Measurements from ENCODE around the gene CCDC3.
"Not testable (repeated sequence)": the region's sequence is repeated elsewhere in the genome, so short reads cannot be mapped to it uniquely, and the experiment has no call there.

CCDC3 gene

DNA sequence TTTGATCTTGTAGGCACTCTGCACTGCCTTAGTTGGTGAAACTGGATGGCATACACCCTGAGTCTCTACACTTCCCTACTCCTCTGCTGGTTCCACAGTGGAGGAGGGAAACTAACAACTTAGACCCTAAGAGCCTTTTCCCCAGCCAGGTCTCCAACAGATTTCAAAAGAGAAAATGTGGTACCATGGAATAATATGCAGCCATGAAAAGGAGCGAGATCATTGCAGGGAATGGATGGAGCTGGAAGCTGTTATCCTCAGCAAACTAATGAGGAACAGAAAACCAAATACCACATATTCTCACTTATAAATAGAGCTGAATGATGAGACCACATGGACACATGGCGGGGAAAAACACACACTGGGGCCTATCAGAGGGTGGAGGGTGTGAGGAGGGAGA lies 36.3 kb upstream of the CCDC3 start:
- Histone ChIP-seq H3K36me3 (ENCODE audit: insufficient read depth, low read length) (no peaks in the 10 kb centered on the region), H3K9me2 (ENCODE audit: low read depth, low read length) (no peaks in the 10 kb centered on the region)

DNA sequence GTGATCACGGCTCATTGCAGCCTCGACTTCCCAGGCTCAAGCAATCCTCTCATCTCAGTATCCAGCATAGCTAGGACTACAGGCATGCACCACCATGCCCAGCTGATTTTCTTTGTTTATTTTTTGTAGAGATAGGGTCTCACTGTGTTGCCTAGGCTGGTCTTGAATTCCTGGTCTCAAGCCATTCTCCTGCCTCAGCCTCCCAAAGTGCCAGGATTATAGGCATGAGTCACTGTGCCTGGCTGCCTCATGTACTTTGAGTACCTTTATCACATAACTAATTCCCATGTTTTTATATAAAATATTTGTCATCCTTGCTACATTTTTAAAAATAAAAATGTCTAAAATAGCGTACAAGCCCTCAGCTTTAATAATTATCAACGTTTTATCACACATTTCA lies 35.3 kb upstream of the CCDC3 start:
- Histone ChIP-seq H3K4me2 (ENCODE audit: low read length) (no peak overlapping the region), H2AFZ (ENCODE audit: low read length) (no peak overlapping the region), H3K79me2 (ENCODE audit: insufficient read depth, low read length) (no peaks in the 10 kb centered on the region), H3K9me2 (ENCODE audit: low read depth, low read length) (no peaks in the 10 kb centered on the region), H3K4me1 (ENCODE audit: insufficient read depth, low read length, severe bottlenecking) (no peaks in the 10 kb centered on the region), H3K27me3 (ENCODE audit: insufficient read depth, low read length) (no peaks in the 10 kb centered on the region), H3K36me3 (ENCODE audit: insufficient read depth, low read length) (no peaks in the 10 kb centered on the region), H3K27ac (ENCODE audit: low read depth, low read length, poor library complexity, severe bottlenecking) (no peak overlapping the region), H3K9ac (ENCODE audit: low read length) (no peak overlapping the region), H3K9me3 (ENCODE audit: low read length) (no peaks in the 10 kb centered on the region), H3F3A (ENCODE audit: insufficient read depth, low read length) (no peaks in the 10 kb centered on the region), H3K4me3 (ENCODE audit: low read depth, low read length, poor library complexity, severe bottlenecking) (no peak overlapping the region), H4K20me1 (ENCODE audit: insufficient read depth, low read length) (no peaks in the 10 kb centered on the region)
- TF ChIP-seq, protein P1, sequence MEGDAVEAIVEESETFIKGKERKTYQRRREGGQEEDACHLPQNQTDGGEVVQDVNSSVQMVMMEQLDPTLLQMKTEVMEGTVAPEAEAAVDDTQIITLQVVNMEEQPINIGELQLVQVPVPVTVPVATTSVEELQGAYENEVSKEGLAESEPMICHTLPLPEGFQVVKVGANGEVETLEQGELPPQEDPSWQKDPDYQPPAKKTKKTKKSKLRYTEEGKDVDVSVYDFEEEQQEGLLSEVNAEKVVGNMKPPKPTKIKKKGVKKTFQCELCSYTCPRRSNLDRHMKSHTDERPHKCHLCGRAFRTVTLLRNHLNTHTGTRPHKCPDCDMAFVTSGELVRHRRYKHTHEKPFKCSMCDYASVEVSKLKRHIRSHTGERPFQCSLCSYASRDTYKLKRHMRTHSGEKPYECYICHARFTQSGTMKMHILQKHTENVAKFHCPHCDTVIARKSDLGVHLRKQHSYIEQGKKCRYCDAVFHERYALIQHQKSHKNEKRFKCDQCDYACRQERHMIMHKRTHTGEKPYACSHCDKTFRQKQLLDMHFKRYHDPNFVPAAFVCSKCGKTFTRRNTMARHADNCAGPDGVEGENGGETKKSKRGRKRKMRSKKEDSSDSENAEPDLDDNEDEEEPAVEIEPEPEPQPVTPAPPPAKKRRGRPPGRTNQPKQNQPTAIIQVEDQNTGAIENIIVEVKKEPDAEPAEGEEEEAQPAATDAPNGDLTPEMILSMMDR (IDR thresholded peaks at IDR 0.05; ENCODE audit: low read length) = no peak
- no peak for TF ChIP-seq EZH2 (IDR thresholded peaks at IDR 0.05; ENCODE audit: borderline replicate concordance, low read length)

More for the DNA sequence above, 36.3 kb upstream of the CCDC3 start:
- Histone ChIP-seq H3K4me1 (ENCODE audit: insufficient read depth, low read length, severe bottlenecking) (no peaks in the 10 kb centered on the region), H3K9ac (ENCODE audit: low read length) (no peak overlapping the region), H3K4me3 (ENCODE audit: low read depth, low read length, poor library complexity, severe bottlenecking) (no peak overlapping the region), H2AFZ (ENCODE audit: low read length) (no peak overlapping the region), H3F3A (ENCODE audit: insufficient read depth, low read length) (no peaks in the 10 kb centered on the region), H4K20me1 (ENCODE audit: insufficient read depth, low read length) (no peaks in the 10 kb centered on the region), H3K9me3 (ENCODE audit: low read length) (no peaks in the 10 kb centered on the region), H3K27ac (ENCODE audit: low read depth, low read length, poor library complexity, severe bottlenecking) (no peak overlapping the region), H3K79me2 (ENCODE audit: insufficient read depth, low read length) (no peaks in the 10 kb centered on the region), H3K27me3 (ENCODE audit: insufficient read depth, low read length) (no peaks in the 10 kb centered on the region), H3K4me2 (ENCODE audit: low read length) (no peak overlapping the region)
- TF ChIP-seq, protein P1 (IDR thresholded peaks at IDR 0.05; ENCODE audit: low read length) = no peak
- TF ChIP-seq EZH2 (IDR thresholded peaks at IDR 0.05; ENCODE audit: borderline replicate concordance, low read length) = no peak

DNA sequence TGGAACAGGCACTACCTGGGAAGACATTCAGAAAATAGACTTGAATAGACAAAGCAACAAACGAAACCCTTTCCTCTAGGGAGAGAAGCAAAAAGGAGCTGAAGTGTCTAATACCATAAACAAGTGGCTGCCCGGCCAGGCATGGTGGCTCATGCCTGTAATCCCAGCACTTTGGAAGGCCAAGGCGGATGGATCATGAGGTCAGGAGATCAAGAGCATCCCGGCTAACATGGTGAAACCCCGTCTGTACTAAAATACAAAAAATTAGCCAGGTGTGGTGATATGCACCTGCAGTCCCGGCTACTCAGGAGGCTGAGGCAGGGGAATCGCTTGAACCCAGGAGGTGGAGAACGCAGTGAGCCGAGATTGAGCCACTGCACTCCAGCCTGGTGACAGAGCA lies 34.2 kb upstream of the CCDC3 start:
- H3K27me3 ChIP-seq (ENCODE audit: insufficient read depth, low read length) = not testable (repeated sequence)

DNA sequence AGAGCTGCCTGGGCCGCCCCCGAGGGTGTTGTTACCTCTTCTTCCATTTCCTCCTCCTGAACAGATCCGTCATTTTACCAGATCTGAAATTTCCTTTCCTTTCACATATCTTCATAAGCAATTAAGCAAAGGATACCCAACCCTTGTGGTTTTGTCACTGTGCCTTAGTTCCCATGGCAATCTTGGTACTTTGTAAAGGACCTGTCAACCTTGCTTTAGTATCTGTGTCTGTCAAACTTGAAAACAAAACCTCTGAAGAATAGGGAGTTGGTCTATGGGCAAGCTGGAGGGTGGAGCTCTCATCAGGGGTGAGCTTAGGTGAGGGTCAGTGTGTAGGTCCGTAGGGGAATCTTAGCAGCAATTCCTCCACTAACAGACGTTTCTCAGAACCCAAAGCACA lies 25.4 kb upstream of the CCDC3 start:
- no peak overlapping the region for H2AFZ ChIP-seq (ENCODE audit: low read length)
- H3K4me3 ChIP-seq (ENCODE audit: low read depth, low read length, poor library complexity, severe bottlenecking) = no peak overlapping the region
- H3K79me2 ChIP-seq (ENCODE audit: insufficient read depth, low read length) = no peaks in the 10 kb centered on the region
- H3K9ac ChIP-seq (ENCODE audit: low read length) = no peak overlapping the region
- H3K4me1 ChIP-seq (ENCODE audit: insufficient read depth, low read length, severe bottlenecking) = no peaks in the 10 kb centered on the region
- H3K9me3 ChIP-seq (ENCODE audit: low read length) = 0 out of 2 replicates have a peak, but pooled peaks cover 8% of the 10 kb centered on the region
- H3K4me2 ChIP-seq (ENCODE audit: low read length) = no peak overlapping the region
- no peaks in the 10 kb centered on the region for H4K20me1 ChIP-seq (ENCODE audit: insufficient read depth, low read length)
- H3K27ac ChIP-seq (ENCODE audit: low read depth, low read length, poor library complexity, severe bottlenecking) = no peak overlapping the region
- H3K27me3 ChIP-seq (ENCODE audit: insufficient read depth, low read length) = no peaks in the 10 kb centered on the region
- TF ChIP-seq, protein P1 (IDR thresholded peaks at IDR 0.05; ENCODE audit: low read length) = no peak
- TF ChIP-seq EZH2 (IDR thresholded peaks at IDR 0.05; ENCODE audit: borderline replicate concordance, low read length) = no peak
- no peaks in the 10 kb centered on the region for H3K36me3 ChIP-seq (ENCODE audit: insufficient read depth, low read length)
- H3K9me2 ChIP-seq (ENCODE audit: low read depth, low read length) = no peaks in the 10 kb centered on the region
- H3F3A ChIP-seq (ENCODE audit: insufficient read depth, low read length) = no peaks in the 10 kb centered on the region

More for the DNA sequence above, 34.2 kb upstream of the CCDC3 start:
- H3K9me3 ChIP-seq (ENCODE audit: low read length); H3K9ac ChIP-seq (ENCODE audit: low read length); H3F3A ChIP-seq (ENCODE audit: insufficient read depth, low read length); H2AFZ ChIP-seq (ENCODE audit: low read length); H3K9me2 ChIP-seq (ENCODE audit: low read depth, low read length); H3K4me2 ChIP-seq (ENCODE audit: low read length); H4K20me1 ChIP-seq (ENCODE audit: insufficient read depth, low read length); H3K4me3 ChIP-seq (ENCODE audit: low read depth, low read length, poor library complexity, severe bottlenecking); H3K36me3 ChIP-seq (ENCODE audit: insufficient read depth, low read length); H3K79me2 ChIP-seq (ENCODE audit: insufficient read depth, low read length); H3K27ac ChIP-seq (ENCODE audit: low read depth, low read length, poor library complexity, severe bottlenecking); H3K4me1 ChIP-seq (ENCODE audit: insufficient read depth, low read length, severe bottlenecking): not testable (repeated sequence)

Measured in OCI-LY1 (cell line).